Thymus (tissue), 11 donors: ENCODE data around the gene XXYLT1. TPM values are rescaled to one million over a fixed set of nuclear protein-coding genes. Genes with fewer than 3 reads are reported as not detected.

ENCODE experiments used
- DNase-seq, 9 donors: peaks; one replicate each; pipeline ENCODE4 v3.0.0-alpha.2; 2013; ENCODE audit warnings: low spot score in 9 of 9, low read depth in 6 of 9, missing footprints in 1 of 9
- H3K27ac ChIP-seq, 2 donors: one replicate each; pipeline ENCODE4 v1.5.1; 2013; ENCODE audit warnings: control low read depth in 1 of 2, low read depth in 1 of 2, low read length in 1 of 2, mild to moderate bottlenecking in 1 of 2, moderate library complexity in 1 of 2
- H3K27me3 ChIP-seq, 2 donors: one replicate each; pipeline ENCODE4 v1.5.1; 2013; ENCODE audit warnings: low read length in 1 of 2; ENCODE audit not compliant: control insufficient read depth in 2 of 2, insufficient read depth in 1 of 2
- H3K36me3 ChIP-seq, 2 donors: one replicate each; pipeline ENCODE4 v1.5.1; 2013; ENCODE audit warnings: low read length in 1 of 2, mild to moderate bottlenecking in 1 of 2, moderate library complexity in 1 of 2; ENCODE audit not compliant: control insufficient read depth in 2 of 2, insufficient read depth in 2 of 2
- H3K4me1 ChIP-seq, 2 donors: one replicate each; pipeline ENCODE4 v1.5.1; 2013; ENCODE audit warnings: low read length in 2 of 2; ENCODE audit not compliant: control insufficient read depth in 2 of 2, insufficient read depth in 2 of 2
- H3K4me3 ChIP-seq, 2 donors: one replicate each; pipeline ENCODE4 v1.5.1; 2013; ENCODE audit warnings: low read length in 2 of 2, control low read depth in 1 of 2, mild to moderate bottlenecking in 1 of 2
- H3K9me3 ChIP-seq, 2 donors: one replicate each; pipeline ENCODE4 v1.5.1; 2013; ENCODE audit warnings: low read length in 1 of 2, mild to moderate bottlenecking in 1 of 2; ENCODE audit not compliant: control insufficient read depth in 2 of 2, insufficient read depth in 1 of 2
- WGBS: extraction: QIAGEN DNeasy Blood & Tissue Kit; methylation state at CpG from one replicate; pipeline ENCODE4 v1.1.7; 2013; 5-methylcytosine and 5-hydroxymethylcytosine counted together
- polyA plus RNA-seq: library from polyadenylated mRNA; stranded (reverse); fragments of 200-250 nt; gene quantifications from one replicate; pipeline ENCODE4 v1.2.3, GENCODE V29; 2013
- total RNA-seq: library from RNA; stranded (reverse); fragments of 120-200 nt; gene quantifications from one replicate; pipeline ENCODE4 v1.2.4, GENCODE V29; 2013
- donor health status: healthy.

The XXYLT1 gene
- total and polyA plus RNA-seq, 2 donors = 5.8 to 12.3 TPM

DNA sequence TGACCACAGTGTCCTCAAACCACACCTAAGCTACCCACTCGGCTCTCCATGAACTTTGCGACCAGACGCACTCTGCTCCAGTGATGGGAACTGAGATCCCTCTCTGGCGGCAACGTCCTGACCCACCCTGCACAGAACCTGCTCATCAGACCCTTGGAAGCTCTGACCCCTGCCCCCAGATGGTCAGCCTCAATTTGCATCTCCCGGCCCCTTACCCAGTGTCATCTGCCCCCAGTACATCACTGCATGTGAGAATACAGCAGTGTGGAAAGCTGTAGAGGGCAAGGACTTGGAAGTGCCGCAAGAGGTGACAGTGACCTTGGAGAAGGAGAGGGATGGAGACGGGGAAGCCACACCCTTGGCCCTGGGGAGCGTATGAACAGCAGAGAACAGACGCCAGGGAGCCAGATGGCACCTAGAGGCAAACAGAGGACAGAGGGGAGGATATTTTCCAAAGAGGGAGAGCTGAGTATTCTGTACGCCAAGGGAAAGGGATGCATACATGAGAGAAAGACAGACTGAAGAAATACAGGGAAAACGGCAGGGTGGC, 192.0 kb downstream of the XXYLT1 start:
- Histone ChIP-seq H3K9me3 (peaks cover 0 to 4% of the 10 kb centered on the region in 2 donors), H3K27ac (no peak overlapping the region), H3K4me1 (peaks cover 74 to 88% of the 10 kb centered on the region in 2 donors), H3K27me3 (no peaks in the 10 kb centered on the region), H3K4me3 (no peak overlapping the region), H3K36me3 (peaks cover 0 to 2% of the 10 kb centered on the region in 2 donors)
- no peak for DNase-seq
- 90% methylated on average over 12 of the region's 12 CpGs for WGBS

DNA sequence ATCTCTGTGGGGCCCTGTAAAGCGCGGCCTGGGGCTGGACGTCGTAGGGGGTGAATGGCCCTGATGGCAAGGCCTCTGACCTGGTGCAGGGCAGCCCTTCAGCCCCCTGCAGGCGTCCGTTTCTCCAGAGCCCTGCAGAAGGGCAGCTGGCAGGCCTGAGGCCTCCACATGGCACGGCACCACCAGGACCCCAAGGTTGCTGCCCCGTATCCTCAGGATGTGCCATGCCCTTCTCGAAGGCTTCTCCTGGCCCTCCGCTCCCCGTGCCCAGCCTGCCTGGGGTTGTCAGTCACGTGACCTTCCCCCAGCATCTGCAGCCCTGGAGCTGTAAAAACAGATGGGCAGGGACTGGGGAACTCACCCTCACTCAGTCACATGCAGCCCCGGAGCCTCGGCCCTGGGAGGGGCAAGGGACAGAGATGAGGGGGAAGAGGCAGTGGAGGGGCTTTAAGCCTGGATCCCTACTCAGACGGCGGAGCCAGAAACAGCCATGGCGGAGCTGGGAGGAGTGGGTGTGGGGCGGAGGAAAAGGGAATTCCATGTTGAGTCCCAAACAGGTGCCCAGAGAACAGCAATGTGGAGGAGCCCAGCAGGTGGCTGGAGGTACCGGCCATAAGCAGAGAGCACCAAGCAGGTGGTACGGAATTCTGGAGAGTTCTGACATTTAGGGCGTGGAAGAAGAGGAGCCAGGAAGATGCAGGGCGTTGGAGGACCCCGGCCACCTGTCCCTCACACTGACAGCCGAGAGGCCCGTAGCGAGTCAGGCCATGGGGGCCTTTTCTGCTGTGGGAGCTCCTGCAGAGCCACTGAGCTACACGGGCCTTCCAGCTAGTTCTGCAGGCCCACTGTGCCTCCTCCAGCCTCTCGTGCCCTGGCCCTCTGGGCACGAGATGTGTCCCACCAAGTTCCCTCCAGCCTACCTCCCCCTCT, 193.1 kb downstream of the XXYLT1 start:
- no peaks in the 10 kb centered on the region for H3K27me3 ChIP-seq
- H3K4me3 ChIP-seq = no peak overlapping the region
- H3K4me1 ChIP-seq = peaks cover 72 to 85% of the 10 kb centered on the region in 2 donors
- H3K9me3 ChIP-seq = peaks cover 0 to 4% of the 10 kb centered on the region in 2 donors
- DNase-seq = peak in 1 of 9 donors; percentile 46
- H3K36me3 ChIP-seq = peaks cover 0 to 4% of the 10 kb centered on the region in 2 donors
- no peak overlapping the region for H3K27ac ChIP-seq
- WGBS = 83% methylated on average over 29 of the region's 29 CpGs

DNA sequence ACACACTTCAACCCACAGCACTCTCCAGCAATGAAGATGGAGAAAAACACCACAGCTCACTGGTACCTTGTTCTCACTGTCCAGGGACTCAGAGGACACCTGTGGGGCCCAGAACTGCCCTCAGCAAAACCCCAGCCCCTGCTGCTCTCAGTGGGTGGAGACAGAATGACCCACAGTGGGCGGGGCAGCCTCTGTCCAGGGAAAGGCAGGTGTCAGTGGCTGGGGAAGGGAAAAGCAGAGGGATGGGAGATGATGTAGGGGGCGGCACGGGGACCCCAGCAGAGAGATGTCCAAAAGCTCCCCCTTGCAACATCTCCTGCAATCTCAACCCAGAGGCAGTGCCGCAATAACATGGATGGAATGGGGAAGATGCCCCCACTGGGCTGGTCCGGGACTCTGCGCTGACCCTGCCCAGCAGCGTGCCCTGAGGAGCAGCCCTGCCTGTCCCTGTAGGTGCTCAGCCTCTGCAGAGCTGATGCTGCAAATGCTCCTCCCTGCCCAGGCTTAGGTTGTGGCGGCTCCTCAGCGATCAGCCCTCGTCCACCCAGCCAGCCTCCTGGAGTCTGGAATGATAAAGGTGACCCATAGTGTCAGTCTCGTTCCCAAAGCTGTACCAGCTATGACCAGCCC, 193.9 kb downstream of the XXYLT1 start:
- peaks cover 0 to 4% of the 10 kb centered on the region in 2 donors for H3K9me3 ChIP-seq
- H3K27ac ChIP-seq = no peak overlapping the region
- no peak for DNase-seq
- peaks cover 69 to 85% of the 10 kb centered on the region in 2 donors for H3K4me1 ChIP-seq
- H3K36me3 ChIP-seq = peaks cover 0 to 4% of the 10 kb centered on the region in 2 donors
- H3K4me3 ChIP-seq = no peak overlapping the region
- 98% methylated on average over 11 of the region's 11 CpGs for WGBS
- no peaks in the 10 kb centered on the region for H3K27me3 ChIP-seq

DNA sequence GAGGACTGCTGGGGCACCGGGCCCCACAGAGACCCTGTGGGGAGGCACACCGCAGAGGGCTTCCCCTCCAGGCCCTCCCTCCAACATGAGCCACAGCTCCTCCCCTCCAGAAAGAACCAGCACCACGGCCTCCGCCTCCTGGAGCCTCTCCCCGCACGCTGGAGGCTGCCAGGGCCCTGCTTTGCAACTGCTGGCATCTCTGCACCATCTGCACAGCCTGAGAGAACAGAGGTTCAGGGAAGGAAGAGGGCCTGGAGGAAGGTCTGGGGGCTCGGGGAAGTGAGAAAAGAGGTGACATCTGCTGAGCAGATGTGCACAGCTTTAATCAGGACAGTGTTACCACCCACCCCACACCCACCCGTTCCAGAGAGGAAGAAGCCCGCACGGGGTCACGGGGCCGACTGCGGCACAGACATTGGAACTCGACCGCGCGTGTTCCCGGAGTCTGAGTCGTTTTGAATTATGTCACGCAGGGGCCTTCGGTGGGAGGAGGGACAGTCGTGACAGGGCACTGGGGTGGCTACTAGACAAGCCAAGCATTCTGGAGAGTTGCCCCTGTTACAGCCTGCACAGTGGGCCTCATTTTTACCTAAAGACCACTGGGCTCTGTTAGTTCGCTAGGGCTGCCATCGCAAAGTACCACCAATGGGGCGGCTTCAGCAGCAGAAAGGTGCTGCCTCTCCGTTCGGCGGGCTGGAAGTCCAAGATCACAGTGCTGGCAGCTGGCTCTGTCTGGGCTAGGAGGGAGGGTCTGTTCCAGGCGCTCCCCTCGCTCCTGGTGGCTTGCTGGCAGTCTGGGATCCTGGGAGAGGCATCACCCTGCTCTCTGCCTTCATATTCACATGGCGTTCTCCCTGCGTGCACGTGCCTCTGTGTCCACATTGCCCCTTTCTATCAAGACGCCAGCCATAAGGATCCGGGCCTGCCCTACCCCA, 194.8 kb downstream of the XXYLT1 start:
- peaks cover 0 to 4% of the 10 kb centered on the region in 2 donors for H3K9me3 ChIP-seq
- peaks cover 62 to 81% of the 10 kb centered on the region in 2 donors for H3K4me1 ChIP-seq
- 65% methylated on average over 35 of the region's 35 CpGs for WGBS
- peaks cover 0 to 4% of the 10 kb centered on the region in 2 donors for H3K36me3 ChIP-seq
- peak in 3 of 9 donors; percentile 70 to 73 (median 72) for DNase-seq
- no peak overlapping the region for H3K4me3 ChIP-seq
- H3K27ac ChIP-seq = peak overlapping the region; percentile 59 to 80
- H3K27me3 ChIP-seq = no peaks in the 10 kb centered on the region

DNA sequence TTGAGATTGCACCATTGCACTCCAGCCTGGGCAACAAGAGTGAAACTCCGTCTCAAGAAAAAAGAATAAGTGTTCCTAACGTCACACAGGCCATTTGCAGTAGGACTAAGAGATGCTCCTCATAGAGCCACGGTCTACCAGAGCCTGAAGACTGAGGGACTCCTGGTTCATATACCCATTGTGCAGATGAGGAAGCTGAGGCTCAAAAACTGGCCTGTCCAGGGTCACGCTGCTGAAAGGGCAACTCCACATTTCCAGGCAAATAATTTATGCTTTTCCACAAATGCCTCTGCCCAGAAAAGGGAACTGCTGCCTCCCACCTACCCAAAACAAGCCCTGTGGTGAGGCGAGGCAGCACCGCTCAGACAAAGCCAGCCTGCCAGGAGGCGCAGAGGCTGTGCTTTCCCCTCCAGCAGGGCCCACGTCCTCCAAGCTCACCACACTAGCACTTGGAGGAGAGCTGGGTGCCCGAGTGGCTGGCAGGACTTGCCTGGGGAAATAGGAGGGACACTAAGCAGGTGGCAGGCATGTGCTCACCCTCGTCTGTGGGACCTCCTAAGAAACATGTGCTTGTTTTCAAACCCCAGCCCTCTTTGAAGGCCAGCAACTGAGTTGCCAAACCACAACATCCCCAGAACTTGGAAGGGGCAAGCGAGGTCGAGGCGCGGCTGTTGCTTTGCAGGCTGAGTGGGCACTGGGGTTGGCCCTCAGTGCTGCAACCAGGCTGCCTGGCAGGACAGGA, 195.6 kb downstream of the XXYLT1 start:
- DNase-seq = peak in 1 of 9 donors; percentile 50

DNA sequence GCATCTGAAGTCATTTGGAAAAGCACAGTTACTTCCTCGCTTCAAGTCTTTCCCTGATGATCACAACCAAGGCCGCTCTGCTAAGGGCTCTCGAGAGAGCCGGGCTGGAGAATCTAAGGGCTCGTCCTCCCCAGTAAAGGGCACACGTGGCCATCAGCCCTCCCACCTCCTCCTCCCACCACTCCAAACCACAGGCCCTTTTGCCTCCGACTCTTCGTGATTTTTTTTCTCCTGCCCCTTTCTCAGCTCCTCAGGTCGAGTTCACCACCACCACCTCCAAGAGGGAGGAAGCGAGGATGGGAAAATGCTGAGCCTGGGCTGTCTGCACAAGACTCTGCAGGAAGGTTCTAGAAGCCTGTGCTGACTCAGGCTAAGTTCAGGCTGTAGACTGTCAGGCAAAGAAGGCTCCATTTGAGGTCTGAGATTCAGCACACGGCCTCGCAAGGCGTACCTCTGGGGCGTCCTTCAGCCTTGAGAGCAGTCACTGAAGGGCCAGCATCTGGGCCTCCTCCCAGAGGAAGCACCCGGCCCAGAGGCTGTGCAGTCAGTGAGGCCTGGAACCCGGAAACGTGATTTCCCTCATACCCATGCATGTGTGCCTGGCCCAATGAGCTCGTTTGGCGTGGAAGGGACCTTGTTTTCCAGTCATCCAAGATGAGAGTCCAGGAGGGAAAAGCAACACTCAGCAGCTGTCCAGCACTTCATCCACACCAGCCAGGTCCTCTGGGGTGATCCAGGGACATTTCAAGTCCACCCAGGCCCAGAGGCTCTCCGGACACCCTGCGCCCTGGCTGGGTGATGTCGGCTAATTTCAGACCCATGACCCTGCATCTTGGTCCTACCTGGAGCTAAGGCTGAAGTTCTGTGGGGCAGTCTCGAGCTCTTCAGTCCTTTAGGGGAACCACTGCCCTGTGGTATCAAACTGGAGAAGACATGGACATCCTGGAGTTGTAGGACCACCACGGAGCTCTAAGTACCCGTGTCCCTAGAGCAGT, 196.8 kb downstream of the XXYLT1 start:
- H3K36me3 ChIP-seq = peaks cover 5 to 8% of the 10 kb centered on the region in 2 donors
- WGBS = 97% methylated on average over 25 of the region's 25 CpGs
- H3K4me1 ChIP-seq = peaks cover 42 to 61% of the 10 kb centered on the region in 2 donors
- DNase-seq = no peak
- peaks cover 0 to 4% of the 10 kb centered on the region in 2 donors for H3K9me3 ChIP-seq
- no peaks in the 10 kb centered on the region for H3K27me3 ChIP-seq
- H3K27ac ChIP-seq = no peak overlapping the region
- no peak overlapping the region for H3K4me3 ChIP-seq

More for the DNA sequence above, 195.6 kb downstream of the XXYLT1 start:
- Histone ChIP-seq H3K9me3 (peaks cover 0 to 4% of the 10 kb centered on the region in 2 donors), H3K4me3 (no peak overlapping the region), H3K27me3 (no peaks in the 10 kb centered on the region), H3K36me3 (peaks cover 0 to 4% of the 10 kb centered on the region in 2 donors), H3K4me1 (peaks cover 54 to 73% of the 10 kb centered on the region in 2 donors), H3K27ac (peak overlapping the region; percentile 59 to 80)
- 58% methylated on average over 14 of the region's 14 CpGs for WGBS

DNA sequence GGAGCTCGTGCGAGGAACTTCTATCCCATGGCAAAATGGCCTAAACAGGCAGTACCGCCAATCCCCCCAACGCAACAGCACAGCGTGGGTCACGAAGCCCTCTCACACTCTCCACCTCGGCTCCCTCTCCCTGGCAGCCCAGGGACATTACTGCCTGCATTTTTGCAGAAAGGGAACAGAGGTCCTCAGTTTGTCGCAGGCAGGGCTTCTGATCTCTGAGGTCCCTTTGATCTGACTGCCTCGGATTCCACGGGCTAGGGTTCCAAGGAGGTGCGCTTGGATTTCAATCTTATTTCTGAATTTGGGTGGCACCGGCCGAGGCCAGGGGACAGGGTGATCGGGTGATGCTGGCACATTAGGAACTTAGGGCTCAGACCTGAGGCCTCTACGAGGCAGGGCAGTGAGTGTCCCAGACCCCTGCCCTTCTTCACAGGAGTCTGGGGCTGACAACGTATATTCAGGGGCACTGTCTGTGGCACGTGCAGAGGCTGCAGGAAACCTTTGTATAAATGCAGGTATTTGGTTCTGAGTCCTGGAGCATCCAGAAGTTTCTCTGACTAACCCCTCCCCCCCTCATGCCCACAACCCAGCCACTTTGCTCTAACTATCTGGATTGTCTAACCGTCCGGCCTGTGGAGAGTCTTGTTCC, 197.9 kb downstream of the XXYLT1 start:
- Histone ChIP-seq H3K27ac (no peak overlapping the region), H3K4me1 (peaks cover 31 to 50% of the 10 kb centered on the region in 2 donors), H3K9me3 (peaks cover 0 to 4% of the 10 kb centered on the region in 2 donors), H3K27me3 (no peaks in the 10 kb centered on the region), H3K4me3 (no peak overlapping the region), H3K36me3 (peaks cover 11 to 13% of the 10 kb centered on the region in 2 donors)
- no peak for DNase-seq
- WGBS = 97% methylated on average over 19 of the region's 19 CpGs
